Gastroesophageal sphincter (tissue), 4 donors: ENCODE data around the gene PTPN14. TPM values are rescaled to one million over a fixed set of nuclear protein-coding genes. Genes with fewer than 3 reads are reported as not detected.
A peak's percentile ranks its signal among the peaks of the same experiment; 100 is the strongest.

Experiments used
- ATAC-seq: fragments of 150-250 bp; one replicate; pipeline ENCODE4 v1.9.1; 2016; ENCODE audit warnings: mild to moderate bottlenecking, moderate library complexity
- H3K27ac ChIP-seq, 4 donors: fragments of 200-600 bp; sonication (generic) in 3 of 4; 1 replicate in 3 of 4; 2 replicates in 1 of 4; pipeline ENCODE4 v1.5.1; 2016 to 2019
- H3K27me3 ChIP-seq: fragments of 200-600 bp; sonication (generic); one replicate; pipeline ENCODE4 v1.5.1; 2019
- H3K36me3 ChIP-seq, 2 donors: fragments of 200-600 bp; sonication (generic); one replicate each; pipeline ENCODE4 v1.5.1; 2019; ENCODE audit warnings: control low read depth in 1 of 2
- H3K4me1 ChIP-seq, 3 donors: fragments of 200-600 bp; sonication (generic); 1 replicate in 2 of 3; 2 replicates in 1 of 3; pipeline ENCODE4 v1.5.1; 2016 to 2019; ENCODE audit warnings: control low read depth in 2 of 3
- H3K4me3 ChIP-seq, 2 donors: fragments of 200-600 bp; sonication (generic); one replicate each; pipeline ENCODE4 v1.5.1; 2019; ENCODE audit warnings: mild to moderate bottlenecking in 1 of 2, moderate library complexity in 1 of 2
- H3K9me3 ChIP-seq, 3 donors: fragments of 200-600 bp; sonication (generic); one replicate each; pipeline ENCODE4 v1.5.1; 2017 to 2019; ENCODE audit warnings: control low read depth in 2 of 3
- EP300 ChIP-seq: sonication (generic); formaldehyde crosslinking; IDR thresholded peaks from one replicate; pipeline ENCODE4 v1.6.1; 2017; ENCODE audit warnings: antibody characterized with exemption, mild to moderate bottlenecking
- POLR2A ChIP-seq, 2 donors: fragments of 450-650 bp; IDR thresholded peaks; one replicate each; pipeline ENCODE4 v1.6.1; 2017; ENCODE audit warnings: antibody characterized with exemption in 2 of 2, mild to moderate bottlenecking in 2 of 2, moderate library complexity in 1 of 2
- POLR2AphosphoS5 ChIP-seq: sonication (generic); formaldehyde crosslinking; IDR thresholded peaks from one replicate; pipeline ENCODE4 v1.6.1; 2017; ENCODE audit warnings: antibody characterized with exemption
- WGBS, 2 donors: methylation state at CpG; one replicate each; pipeline ENCODE4 v1.1.5; 2018; ENCODE audit warnings: low coverage in 1 of 2; 5-methylcytosine and 5-hydroxymethylcytosine counted together
- total RNA-seq, 4 donors: library from RNA; depleted of rRNA; stranded (reverse); fragments of >200 nt; gene quantifications; one replicate each; pipeline ENCODE4 v1.1.0, GENCODE V29; 2016
- TF ChIP-seq, protein P1 (sequence below), 4 experiments: fragments of 200-600 bp in 2 of 4; fragments of 450-650 bp in 2 of 4; sonication (generic) in 1 of 4; IDR thresholded peaks; one replicate each; pipeline ENCODE4 v1.5.1; 2017 to 2019; ENCODE audit warnings: antibody characterized with exemption in 4 of 4, mild to moderate bottlenecking in 2 of 4, moderate library complexity in 2 of 4

The PTPN14 gene
- total RNA-seq, 4 donors from 2014 or later = 38.9 to 96.8 (median 75.4) TPM

DNA sequence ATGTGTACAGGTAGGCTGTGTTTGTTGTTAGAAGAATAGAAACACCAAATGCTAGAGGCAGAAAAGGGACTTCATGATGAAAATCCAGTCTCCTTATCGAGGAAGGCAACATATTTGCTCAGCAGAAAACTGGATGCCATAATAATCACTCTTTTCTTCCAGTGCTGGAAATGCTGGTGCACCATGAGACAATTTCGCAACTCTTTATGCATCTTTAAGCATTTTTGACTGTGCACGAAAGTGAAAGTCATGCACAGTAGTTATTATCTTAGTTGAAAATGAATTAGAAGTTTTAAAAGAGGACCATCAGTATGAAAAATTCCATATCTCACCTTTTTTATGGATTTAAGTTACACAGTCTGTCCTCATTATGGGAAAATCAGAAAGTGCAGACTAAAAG is 241.4 kb downstream of the PTPN14 start:
- H3K9me3 ChIP-seq = no peaks in the 10 kb centered on the region
- TF ChIP-seq, protein P1, sequence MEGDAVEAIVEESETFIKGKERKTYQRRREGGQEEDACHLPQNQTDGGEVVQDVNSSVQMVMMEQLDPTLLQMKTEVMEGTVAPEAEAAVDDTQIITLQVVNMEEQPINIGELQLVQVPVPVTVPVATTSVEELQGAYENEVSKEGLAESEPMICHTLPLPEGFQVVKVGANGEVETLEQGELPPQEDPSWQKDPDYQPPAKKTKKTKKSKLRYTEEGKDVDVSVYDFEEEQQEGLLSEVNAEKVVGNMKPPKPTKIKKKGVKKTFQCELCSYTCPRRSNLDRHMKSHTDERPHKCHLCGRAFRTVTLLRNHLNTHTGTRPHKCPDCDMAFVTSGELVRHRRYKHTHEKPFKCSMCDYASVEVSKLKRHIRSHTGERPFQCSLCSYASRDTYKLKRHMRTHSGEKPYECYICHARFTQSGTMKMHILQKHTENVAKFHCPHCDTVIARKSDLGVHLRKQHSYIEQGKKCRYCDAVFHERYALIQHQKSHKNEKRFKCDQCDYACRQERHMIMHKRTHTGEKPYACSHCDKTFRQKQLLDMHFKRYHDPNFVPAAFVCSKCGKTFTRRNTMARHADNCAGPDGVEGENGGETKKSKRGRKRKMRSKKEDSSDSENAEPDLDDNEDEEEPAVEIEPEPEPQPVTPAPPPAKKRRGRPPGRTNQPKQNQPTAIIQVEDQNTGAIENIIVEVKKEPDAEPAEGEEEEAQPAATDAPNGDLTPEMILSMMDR (IDR thresholded peaks at IDR 0.05) = no peak
- TF ChIP-seq POLR2A (IDR thresholded peaks at IDR 0.05) (no peak), EP300 (no peak), POLR2AphosphoS5 (no peak)
- H3K36me3 ChIP-seq = peaks cover 0 to 1% of the 10 kb centered on the region in 2 donors
- no peak for ATAC-seq
- 67 to 75% methylated on average over 2 to 3 of the region's 3 CpGs for WGBS, 2 donors
- no peak overlapping the region for H3K27ac ChIP-seq
- no peak overlapping the region for H3K4me3 ChIP-seq
- no peaks in the 10 kb centered on the region for H3K4me1 ChIP-seq
- no peaks in the 10 kb centered on the region for H3K27me3 ChIP-seq

DNA sequence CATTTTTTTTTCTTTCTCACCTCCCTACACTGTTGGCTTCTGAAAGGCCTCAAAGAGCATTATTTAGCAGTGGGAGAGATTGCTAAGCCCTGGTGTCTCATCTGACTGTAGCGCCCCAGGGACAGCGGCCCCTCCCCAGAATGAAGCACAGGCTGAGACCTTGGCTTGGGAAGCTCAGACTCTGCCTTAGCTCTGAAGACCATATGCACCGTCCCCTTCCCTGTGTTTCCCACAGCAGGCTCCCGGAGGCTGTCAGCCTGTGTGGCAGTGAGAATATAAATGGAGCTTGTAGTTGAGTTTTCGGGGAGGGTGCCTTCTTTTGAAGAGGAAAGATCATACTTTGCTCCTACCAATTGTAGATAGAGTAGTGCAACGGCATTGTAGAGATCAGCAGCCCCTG is 245.1 kb downstream of the PTPN14 start:
- 91% methylated on average over 4 of the region's 6 CpGs; no CpG with 5 or more reads in 1 of the 2 donors for WGBS, 2 donors
- no peak for ATAC-seq

DNA sequence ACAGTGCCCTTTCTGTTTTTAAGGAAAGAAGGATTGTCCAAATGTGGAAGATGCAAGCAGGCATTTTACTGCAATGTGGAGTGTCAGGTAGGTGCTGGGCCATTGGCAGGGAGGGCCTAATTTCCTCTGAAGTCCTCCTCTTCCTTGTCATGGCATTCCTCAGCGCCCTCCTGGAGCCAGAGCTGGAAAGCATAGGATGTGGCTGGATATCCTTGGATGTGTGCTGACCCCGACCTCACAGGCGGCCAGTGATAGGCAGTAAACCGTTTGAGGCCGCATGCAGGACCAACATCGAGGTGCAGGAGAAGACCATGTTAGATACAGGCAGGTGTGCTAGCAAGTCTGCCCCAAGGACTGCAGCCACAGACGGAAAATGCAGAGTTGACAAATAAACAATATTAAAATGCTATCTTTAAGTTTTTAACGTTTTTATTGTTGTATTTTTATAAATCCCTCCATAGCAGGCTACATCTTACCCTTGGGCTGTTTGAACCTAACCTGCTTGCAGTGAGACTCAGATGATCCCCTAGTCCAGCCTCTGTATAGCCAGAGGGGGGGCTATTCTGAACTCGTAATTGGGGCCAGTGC is 246.1 kb downstream of the PTPN14 start:
- no peak overlapping the region for H3K27ac ChIP-seq

More for the DNA sequence above, 245.1 kb downstream of the PTPN14 start:
- Histone ChIP-seq H3K4me1 (peaks cover 0 to 11% (median 2%) of the 10 kb centered on the region in 3 donors), H3K9me3 (no peaks in the 10 kb centered on the region), H3K27me3 (no peaks in the 10 kb centered on the region), H3K27ac (no peak overlapping the region), H3K36me3 (no peaks in the 10 kb centered on the region), H3K4me3 (no peak overlapping the region)
- TF ChIP-seq POLR2AphosphoS5 = no peak
- TF ChIP-seq POLR2A (IDR thresholded peaks at IDR 0.05) = no peak
- TF ChIP-seq, protein P1 (IDR thresholded peaks at IDR 0.05) = no peak
- no peak for TF ChIP-seq EP300

DNA sequence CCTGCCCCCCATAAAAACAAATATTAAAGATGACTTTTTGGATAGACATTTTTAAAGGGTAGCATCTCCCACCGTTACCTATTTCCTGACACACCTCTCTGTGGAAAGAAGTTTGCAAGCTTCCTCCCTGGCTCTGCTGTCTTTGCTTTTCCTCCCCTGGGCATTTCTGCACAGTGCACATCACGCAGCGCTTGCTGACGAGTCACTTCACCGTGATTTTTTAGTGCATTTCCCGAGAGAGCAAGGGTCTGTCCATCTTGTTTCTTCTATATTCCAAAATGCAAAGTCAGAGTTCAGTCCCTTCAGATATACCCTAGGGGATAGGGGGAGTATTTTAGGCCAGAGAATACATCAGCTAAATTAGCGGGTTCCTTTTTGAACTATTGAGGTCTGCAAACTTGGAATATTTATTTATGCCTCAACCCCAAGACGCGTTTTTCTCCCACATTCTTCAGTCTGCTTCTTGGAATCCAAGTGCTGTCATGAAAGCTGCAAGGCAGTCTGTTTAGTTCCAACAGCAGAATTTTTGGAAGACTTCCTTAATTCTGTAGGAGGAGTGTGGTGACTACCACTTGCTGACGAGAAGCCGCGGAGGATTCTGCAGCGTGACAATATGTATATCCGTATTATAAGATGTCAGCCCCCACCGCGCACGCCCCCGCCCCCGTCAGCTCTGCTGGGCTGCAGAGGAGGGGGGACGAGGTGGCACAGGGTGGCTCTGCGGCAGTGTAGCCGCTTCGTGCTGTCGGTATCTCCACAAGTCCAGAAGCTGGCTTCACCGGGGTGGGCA is 248.1 kb downstream of the PTPN14 start:
- H3K36me3 ChIP-seq = no peaks in the 10 kb centered on the region
- no peaks in the 10 kb centered on the region for H3K27me3 ChIP-seq
- no peak overlapping the region for H3K27ac ChIP-seq
- H3K9me3 ChIP-seq = no peaks in the 10 kb centered on the region
- TF ChIP-seq POLR2A (IDR thresholded peaks at IDR 0.05) (no peak), EP300 (no peak), POLR2AphosphoS5 (no peak)
- TF ChIP-seq, protein P1 (IDR thresholded peaks at IDR 0.05) = no peak
- H3K4me3 ChIP-seq = peak overlapping the region in 1 of 2 donors; percentile 32
- no peak for ATAC-seq
- WGBS, 2 donors = 20 to 41% methylated on average over 4 to 9 of the region's 25 CpGs
- peaks cover 0 to 11% (median 2%) of the 10 kb centered on the region in 3 donors for H3K4me1 ChIP-seq

More for the DNA sequence above, 246.1 kb downstream of the PTPN14 start:
- no peak for ATAC-seq
- Histone ChIP-seq H3K4me1 (peaks cover 0 to 11% (median 2%) of the 10 kb centered on the region in 3 donors), H3K4me3 (no peak overlapping the region), H3K36me3 (no peaks in the 10 kb centered on the region), H3K27me3 (no peaks in the 10 kb centered on the region), H3K9me3 (no peaks in the 10 kb centered on the region)
- TF ChIP-seq POLR2A (IDR thresholded peaks at IDR 0.05) (no peak), POLR2AphosphoS5 (no peak)
- 91% methylated on average over 8 of the region's 9 CpGs for WGBS, 2 donors

DNA sequence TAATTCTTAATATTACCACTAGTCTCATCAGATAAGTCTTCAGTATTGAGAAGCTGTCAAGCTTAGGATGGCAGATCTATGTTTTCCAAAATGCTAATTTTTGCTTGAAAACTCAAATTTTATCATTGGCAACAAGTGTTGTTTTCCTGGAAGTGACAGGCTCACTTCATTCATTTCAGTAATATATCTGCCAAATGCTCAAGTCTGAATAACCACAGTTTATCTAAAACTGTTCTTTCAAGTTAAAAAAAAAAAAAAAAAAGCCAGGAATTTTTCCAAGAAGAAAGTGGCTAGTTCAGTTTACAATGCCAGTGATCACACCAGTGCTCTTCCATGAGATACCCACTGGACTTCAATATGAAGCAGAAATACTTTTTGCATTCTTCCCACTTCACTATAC is 249.9 kb downstream of the PTPN14 start:
- Histone ChIP-seq H3K27ac (no peak overlapping the region), H3K27me3 (no peaks in the 10 kb centered on the region), H3K4me3 (no peak overlapping the region), H3K36me3 (no peaks in the 10 kb centered on the region), H3K9me3 (no peaks in the 10 kb centered on the region), H3K4me1 (peaks cover 0 to 11% (median 2%) of the 10 kb centered on the region in 3 donors)
- TF ChIP-seq, protein P1 (IDR thresholded peaks at IDR 0.05) = no peak
- no peak for TF ChIP-seq EP300
- TF ChIP-seq POLR2AphosphoS5 = no peak
- TF ChIP-seq POLR2A (IDR thresholded peaks at IDR 0.05) = no peak
- ATAC-seq = no peak
